HepG2 (cell line): ENCODE data around the gene CFAP97D1. TPM values are rescaled to one million over a fixed set of nuclear protein-coding genes. Genes with fewer than 3 reads are reported as not detected.

ENCODE experiments used
- BRCA1 ChIP-seq: sonication (generic); formaldehyde crosslinking; IDR thresholded peaks from 2 replicates; pipeline ENCODE4 v1.4.0; 2020; ENCODE audit warnings: missing genetic modification reagents
- CBX1 ChIP-seq: IDR thresholded peaks from one replicate; pipeline ENCODE4 v1.6.1; 2016; ENCODE audit warnings: antibody characterized with exemption, low read depth
- ESRRA ChIP-seq: sonication (generic); formaldehyde crosslinking; IDR thresholded peaks from 2 replicates; pipeline ENCODE4 v1.5.1; 2020; ENCODE audit warnings: mild to moderate bottlenecking, low read depth, missing genetic modification reagents
- FOXK1 ChIP-seq: sonication (generic); formaldehyde crosslinking; IDR thresholded peaks from 2 replicates; pipeline ENCODE4 v1.4.0; 2020; ENCODE audit warnings: low read depth, missing genetic modification reagents, borderline replicate concordance
- FOXK2 ChIP-seq: fragments of 450-650 bp; IDR thresholded peaks from 2 replicates; pipeline ENCODE4 v1.6.1; 2016
- GABPA ChIP-seq, 2 experiments: IDR thresholded peaks; 2 replicates each; pipeline ENCODE4 v1.6.1; 2011 to 2016; ENCODE audit warnings: low read depth in 2 of 2, low read length in 1 of 2, missing biosample characterization in 1 of 2, missing genetic modification characterization in 1 of 2
- HOXA9 ChIP-seq: sonication (generic); formaldehyde crosslinking; IDR thresholded peaks from 2 replicates; pipeline ENCODE4 v1.8.1; 2022; ENCODE audit warnings: missing genetic modification reagents, mild to moderate bottlenecking, moderate library complexity, borderline replicate concordance
- IRF2 ChIP-seq: IDR thresholded peaks from 2 replicates; pipeline ENCODE4 v1.6.1; 2018; ENCODE audit warnings: missing genetic modification reagents, missing compliant biosample characterization
- KDM2A ChIP-seq: sonication (generic); formaldehyde crosslinking; IDR thresholded peaks from 2 replicates; pipeline ENCODE4 v1.4.0; 2020; ENCODE audit warnings: low read depth, missing genetic modification reagents, borderline replicate concordance
- KDM3A ChIP-seq: IDR thresholded peaks from 2 replicates; pipeline ENCODE4 v1.6.1; 2018; ENCODE audit warnings: low read depth, missing compliant biosample characterization
- MEIS2 ChIP-seq: sonication (generic); formaldehyde crosslinking; IDR thresholded peaks from 2 replicates; pipeline ENCODE4 v1.9.0; 2021; ENCODE audit warnings: mild to moderate bottlenecking, missing genetic modification reagents
- MYC ChIP-seq: sonication (generic); formaldehyde crosslinking; IDR thresholded peaks from 2 replicates; pipeline ENCODE4 v1.9.0; 2021; ENCODE audit warnings: missing genetic modification reagents, borderline replicate concordance
- NAIF1 ChIP-seq: sonication (generic); formaldehyde crosslinking; IDR thresholded peaks from 2 replicates; pipeline ENCODE4 v1.5.0; 2020; ENCODE audit warnings: mild to moderate bottlenecking, missing genetic modification reagents, borderline replicate concordance
- NFATC3 ChIP-seq: sonication (generic); formaldehyde crosslinking; IDR thresholded peaks from 2 replicates; pipeline ENCODE4 v1.5.1; 2020; ENCODE audit warnings: mild to moderate bottlenecking, missing genetic modification reagents
- NR2F2 ChIP-seq: IDR thresholded peaks from 2 replicates; pipeline ENCODE4 v1.6.1; 2012; ENCODE audit warnings: low read depth, inconsistent platforms, borderline replicate concordance
- PAF1 ChIP-seq: IDR thresholded peaks from 2 replicates; pipeline ENCODE4 v1.6.1; 2016; ENCODE audit warnings: missing genetic modification reagents, missing compliant biosample characterization
- ZFP36L2 ChIP-seq: sonication (generic); formaldehyde crosslinking; IDR thresholded peaks from 2 replicates; pipeline ENCODE4 v1.4.0; 2020; ENCODE audit warnings: missing genetic modification reagents
- ZNF121 ChIP-seq: sonication (generic); formaldehyde crosslinking; IDR thresholded peaks from 2 replicates; pipeline ENCODE4 v1.5.0; 2020; ENCODE audit warnings: mild to moderate bottlenecking, missing genetic modification reagents
- ZNF205 ChIP-seq: IDR thresholded peaks from 2 replicates; pipeline ENCODE4 v1.6.1; 2018; ENCODE audit warnings: missing biosample characterization, missing genetic modification reagents
- ZNF207 ChIP-seq: fragments of 450-650 bp; IDR thresholded peaks from 2 replicates; pipeline ENCODE4 v1.6.1; 2016; ENCODE audit warnings: antibody characterized with exemption, borderline replicate concordance
- ZNF337 ChIP-seq: sonication (generic); formaldehyde crosslinking; IDR thresholded peaks from 2 replicates; pipeline ENCODE4 v1.5.1; 2020; ENCODE audit warnings: missing genetic modification reagents, low read depth, mild to moderate bottlenecking, borderline replicate concordance
- ZNF432 ChIP-seq: sonication (generic); formaldehyde crosslinking; IDR thresholded peaks from 2 replicates; pipeline ENCODE4 v1.5.0; 2020; ENCODE audit warnings: missing genetic modification reagents, mild to moderate bottlenecking, borderline replicate concordance
- ZNF768 ChIP-seq: sonication (generic); formaldehyde crosslinking; IDR thresholded peaks from 2 replicates; pipeline ENCODE4 v1.4.0; 2020; ENCODE audit warnings: missing genetic modification reagents
- ZNF775 ChIP-seq: sonication (generic); formaldehyde crosslinking; IDR thresholded peaks from 2 replicates; pipeline ENCODE4 v1.4.0; 2020; ENCODE audit warnings: missing genetic modification reagents, mild to moderate bottlenecking, moderate library complexity, borderline replicate concordance
- polyA plus RNA-seq, 8 experiments: library from polyadenylated mRNA; depleted of rRNA in 3 of 8; stranded (reverse) in 7 of 8; unstranded in 1 of 8; fragments of >200 nt; fragmentation: Illumina TruSeq in 4 of 8; extraction: Trizol in 4 of 8; gene quantifications; 2 replicates each; pipeline versions ENCODE4 v1.2.1 to v1.2.3, GENCODE V29; 2011 to 2016; ENCODE audit warnings: low read depth in 4 of 8, missing spikeins in 1 of 8, mixed read lengths in 1 of 8; ENCODE audit not compliant: insufficient read depth in 1 of 8
- total RNA-seq, 5 experiments: library from RNA; depleted of rRNA; stranded (reverse); fragments of >200 nt; fragmentation: Illumina TruSeq; extraction: Trizol; gene quantifications; 2 replicates each; pipeline ENCODE4 v1.2.3, GENCODE V29; 2016; ENCODE audit warnings: low read depth in 1 of 5
- TF ChIP-seq, protein P1 (sequence below): sonication (generic); formaldehyde crosslinking; IDR thresholded peaks from 2 replicates; pipeline ENCODE4 v1.5.0; 2020; ENCODE audit warnings: mild to moderate bottlenecking, low read depth, missing genetic modification reagents, borderline replicate concordance
- TF ChIP-seq, protein P2 (sequence below): sonication (generic); formaldehyde crosslinking; IDR thresholded peaks from 2 replicates; pipeline ENCODE4 v1.9.0; 2021; ENCODE audit warnings: missing genetic modification reagents, borderline replicate concordance
- TF ChIP-seq, protein P3 (sequence below): sonication (generic); formaldehyde crosslinking; IDR thresholded peaks from 2 replicates; pipeline ENCODE4 v1.4.0; 2020; ENCODE audit warnings: missing genetic modification reagents, borderline replicate concordance

CFAP97D1 gene
- total and polyA plus RNA-seq, 2 of the 13 experiments (the other 11 are each of a cell fraction or from before 2014, with no cell fraction given), result 0.02 TPM; not detected in 1

DNA sequence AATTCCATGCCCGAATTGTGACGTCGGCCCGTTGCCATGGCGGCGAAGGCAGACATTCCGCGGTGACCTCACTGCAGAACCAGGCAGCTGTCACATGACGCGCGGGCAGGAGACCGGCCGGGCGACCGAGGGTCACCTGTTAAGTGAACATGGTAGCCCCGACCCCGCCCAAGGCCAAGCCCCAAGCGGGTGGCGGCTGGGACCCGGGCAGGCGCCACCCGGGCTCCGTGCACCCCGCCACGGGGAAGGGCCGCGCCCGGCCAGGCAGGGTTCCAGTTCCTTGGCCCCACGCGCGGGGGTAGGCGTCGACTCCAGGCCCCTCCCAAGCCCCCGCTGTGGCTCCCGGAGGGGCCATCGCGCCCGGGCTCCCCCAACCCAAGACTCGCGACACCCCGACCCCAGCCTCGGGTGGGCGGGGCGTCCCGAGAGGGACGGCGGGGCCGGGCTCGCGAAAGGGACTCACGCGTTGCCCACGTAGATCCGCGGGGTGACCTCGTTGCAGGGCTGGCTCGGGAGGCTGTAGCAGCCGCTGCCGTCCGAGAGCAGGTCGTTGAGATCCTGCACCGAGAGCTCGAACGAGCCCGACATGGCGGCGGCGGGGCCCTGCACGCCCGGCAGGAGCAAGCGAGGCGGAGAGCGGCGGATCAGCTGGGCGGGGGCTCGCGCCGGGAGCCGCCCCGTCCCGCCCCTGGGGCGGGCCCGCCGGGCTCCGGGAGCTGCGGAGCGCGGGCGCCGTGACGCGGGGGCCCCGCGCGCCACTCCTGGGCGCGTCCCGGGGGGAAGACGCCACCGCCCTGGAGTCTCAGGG, 1.7 kb upstream of the CFAP97D1 start, which contains the start of gene DUSP3 (continued):
- TF ChIP-seq ZFP36L2 (CRISPR knock-in tag), result peak; percentile 73; the same call in 1 of the 2 replicates
- no peak for TF ChIP-seq GABPA (IDR thresholded peaks at IDR 0.05; ENCODE audit: low read depth, low read length)
- no peak for TF ChIP-seq GABPA (CRISPR knock-in tag; IDR thresholded peaks at IDR 0.05; ENCODE audit: low read depth)
- no peak for TF ChIP-seq CBX1
- peak; percentile 51; the same call in 1 of the 2 replicates for TF ChIP-seq FOXK1
- TF ChIP-seq, protein P1, sequence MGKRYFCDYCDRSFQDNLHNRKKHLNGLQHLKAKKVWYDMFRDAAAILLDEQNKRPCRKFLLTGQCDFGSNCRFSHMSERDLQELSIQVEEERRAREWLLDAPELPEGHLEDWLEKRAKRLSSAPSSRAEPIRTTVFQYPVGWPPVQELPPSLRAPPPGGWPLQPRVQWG, result no peak; the same call in 1 of the 2 replicates
- no peak for TF ChIP-seq PAF1 (CRISPR knock-in tag)
- no peak; the same call in 1 of the 2 replicates for TF ChIP-seq NAIF1
- peak; percentile 90 for TF ChIP-seq MYC (CRISPR knock-in tag)
- no peak for TF ChIP-seq NFATC3 (CRISPR knock-in tag)
- peak; percentile 86 for TF ChIP-seq KDM2A (CRISPR knock-in tag)
- TF ChIP-seq ZNF775 (CRISPR knock-in tag), result no peak
- TF ChIP-seq ZNF205 (CRISPR knock-in tag), result peak; percentile 63
- peak; percentile 39; the same call in 1 of the 2 replicates for TF ChIP-seq BRCA1 (CRISPR knock-in tag)
- no peak; the same call in 1 of the 2 replicates for TF ChIP-seq ZNF768 (CRISPR knock-in tag)
- TF ChIP-seq ZNF432 (CRISPR knock-in tag), result no peak
- 0 out of 2 replicates have a peak, but pooled peaks have one; percentile 5 for TF ChIP-seq ZNF121 (CRISPR knock-in tag)
- peak; percentile 88 for TF ChIP-seq KDM3A (CRISPR knock-in tag)
- TF ChIP-seq HOXA9, result no peak
- no peak for TF ChIP-seq NR2F2
- TF ChIP-seq ESRRA (CRISPR knock-in tag), result peak; percentile 60; the same call in 1 of the 2 replicates
- no peak for TF ChIP-seq FOXK2
- TF ChIP-seq MEIS2 (CRISPR knock-in tag), result 0 out of 2 replicates have a peak, but pooled peaks have one; percentile 71
- peak; percentile 48; the same call in 1 of the 2 replicates for TF ChIP-seq IRF2 (CRISPR knock-in tag)
- TF ChIP-seq, protein P2, sequence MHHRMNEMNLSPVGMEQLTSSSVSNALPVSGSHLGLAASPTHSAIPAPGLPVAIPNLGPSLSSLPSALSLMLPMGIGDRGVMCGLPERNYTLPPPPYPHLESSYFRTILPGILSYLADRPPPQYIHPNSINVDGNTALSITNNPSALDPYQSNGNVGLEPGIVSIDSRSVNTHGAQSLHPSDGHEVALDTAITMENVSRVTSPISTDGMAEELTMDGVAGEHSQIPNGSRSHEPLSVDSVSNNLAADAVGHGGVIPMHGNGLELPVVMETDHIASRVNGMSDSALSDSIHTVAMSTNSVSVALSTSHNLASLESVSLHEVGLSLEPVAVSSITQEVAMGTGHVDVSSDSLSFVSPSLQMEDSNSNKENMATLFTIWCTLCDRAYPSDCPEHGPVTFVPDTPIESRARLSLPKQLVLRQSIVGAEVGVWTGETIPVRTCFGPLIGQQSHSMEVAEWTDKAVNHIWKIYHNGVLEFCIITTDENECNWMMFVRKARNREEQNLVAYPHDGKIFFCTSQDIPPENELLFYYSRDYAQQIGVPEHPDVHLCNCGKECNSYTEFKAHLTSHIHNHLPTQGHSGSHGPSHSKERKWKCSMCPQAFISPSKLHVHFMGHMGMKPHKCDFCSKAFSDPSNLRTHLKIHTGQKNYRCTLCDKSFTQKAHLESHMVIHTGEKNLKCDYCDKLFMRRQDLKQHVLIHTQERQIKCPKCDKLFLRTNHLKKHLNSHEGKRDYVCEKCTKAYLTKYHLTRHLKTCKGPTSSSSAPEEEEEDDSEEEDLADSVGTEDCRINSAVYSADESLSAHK, result no peak
- TF ChIP-seq, protein P3, sequence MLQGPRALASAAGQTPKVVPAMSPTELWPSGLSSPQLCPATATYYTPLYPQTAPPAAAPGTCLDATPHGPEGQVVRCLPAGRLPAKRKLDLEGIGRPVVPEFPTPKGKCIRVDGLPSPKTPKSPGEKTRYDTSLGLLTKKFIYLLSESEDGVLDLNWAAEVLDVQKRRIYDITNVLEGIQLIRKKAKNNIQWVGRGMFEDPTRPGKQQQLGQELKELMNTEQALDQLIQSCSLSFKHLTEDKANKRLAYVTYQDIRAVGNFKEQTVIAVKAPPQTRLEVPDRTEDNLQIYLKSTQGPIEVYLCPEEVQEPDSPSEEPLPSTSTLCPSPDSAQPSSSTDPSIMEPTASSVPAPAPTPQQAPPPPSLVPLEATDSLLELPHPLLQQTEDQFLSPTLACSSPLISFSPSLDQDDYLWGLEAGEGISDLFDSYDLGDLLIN (CRISPR knock-in tag), result peak; percentile 79
- peak; percentile 45; the same call in 1 of the 2 replicates for TF ChIP-seq ZNF337 (CRISPR knock-in tag)
- TF ChIP-seq ZNF207, result no peak
